22Rv1 (cell line): Measurements from ENCODE around the gene MKI67.

ENCODE experiments used
- CTCF ChIP-seq: fragments of 450-650 bp; IDR thresholded peaks from 2 replicates; pipeline ENCODE4 v1.5.1; 2017; ENCODE audit warnings: mild to moderate bottlenecking
- ZFX ChIP-seq: fragments of 450-650 bp; IDR thresholded peaks from 2 replicates; pipeline ENCODE4 v1.6.1; 2017; ENCODE audit warnings: antibody characterized with exemption, borderline replicate concordance

- TF ChIP-seq CTCF (no peak), ZFX (no peak)
These were observed 31.0 kb downstream of the MKI67 start for GRCh38 chr10:128095027-128095752.
